Astrocyte of the spinal cord (primary cell): ENCODE measurements around the gene OR2A14.
"Not testable (repeated sequence)": the region's sequence is repeated elsewhere in the genome, so short reads cannot be mapped to it uniquely, and the experiment has no call there.

Experiments used
- DNase-seq: peaks from one replicate; pipeline ENCODE4 v3.0.0; 2011; ENCODE audit warnings: low read depth, low spot score
- H3K4me3 ChIP-seq: 2 replicates; pipeline ENCODE4 v1.5.1; 2011; ENCODE audit warnings: low read depth, mild to moderate bottlenecking, low read length, moderate library complexity
- CTCF ChIP-seq: IDR thresholded peaks from 2 replicates; pipeline ENCODE4 v1.5.1; 2012; ENCODE audit warnings: low read depth, mild to moderate bottlenecking, low read length, inconsistent platforms
- in situ Hi-C: cut with HindIII; loops from 2 replicates; pipeline ENCODE4 v1.10.0; 2017; ENCODE audit warnings: low sequenced_read_pairs

The OR2A14 gene

GRCh38 chr7:144174613-144175012 is 51.6 kb downstream of the OR2A14 start:
- no peak overlapping the region for H3K4me3 ChIP-seq
- in situ Hi-C loops: no loop called here
- TF ChIP-seq CTCF: no peak
- DNase-seq: no peak

- H3K4me3 ChIP-seq, in situ Hi-C loops: not testable (repeated sequence)
- peak; percentile 46 for TF ChIP-seq CTCF
- peak; percentile 4 for DNase-seq
Measured at GRCh38 chr7:144178380-144179164, 55.6 kb downstream of the OR2A14 start.

- in situ Hi-C loops, DNase-seq, H3K4me3 ChIP-seq: not testable (repeated sequence)
Measured at GRCh38 chr7:144179165-144179479, 56.1 kb downstream of the OR2A14 start.
